ENCODE results near the gene WFDC6.
"Not testable (repeated sequence)": the region's sequence is repeated elsewhere in the genome, so short reads cannot be mapped to it uniquely, and the experiment has no call there.

The WFDC6 gene

GRCh38 chr20:45539382-45539781, at the start of gene WFDC6:
Gene WFDC6 (minus strand): TSS chr20:45539482. CDS start chr20:45539407, 75 bp downstream.
- Histone ChIP-seq H3K36me3 (no peaks in the 10 kb centered on the region), H3K27me3 (peaks cover 0 to 19% of the 10 kb centered on the region in 2 donors), H3K9me3 (no peaks in the 10 kb centered on the region), H3K4me1 (no peaks in the 10 kb centered on the region), H3K27ac (no peak within 1 kb of the TSS), H3K4me3 (no peak within 1 kb of the TSS)
- no peak for TF ChIP-seq CTCF (IDR thresholded peaks at IDR 0.05)
- intact Hi-C loops (cut with DNase I; ENCODE audit: low total_unique reads): no loop called here
- DNase-seq: no peak

- TF ChIP-seq CTCF (IDR thresholded peaks at IDR 0.05): no peak
- H3K4me1 ChIP-seq: no peaks in the 10 kb centered on the region
- no peaks in the 10 kb centered on the region for H3K36me3 ChIP-seq
- no peaks in the 10 kb centered on the region for H3K9me3 ChIP-seq
- H3K27ac ChIP-seq: no peak overlapping the region
- intact Hi-C loops (cut with DNase I; ENCODE audit: low total_unique reads): no loop called here
- no peak for DNase-seq
- H3K27me3 ChIP-seq: no peaks in the 10 kb centered on the region
- no peak overlapping the region for H3K4me3 ChIP-seq
Observed at GRCh38 chr20:45588800-45589199, 49.5 kb upstream of the WFDC6 start.

GRCh38 chr20:45585986-45586385, 46.7 kb upstream of the WFDC6 start:
- H3K27ac ChIP-seq; H3K36me3 ChIP-seq; H3K4me3 ChIP-seq; H3K27me3 ChIP-seq; intact Hi-C loops (cut with DNase I; ENCODE audit: low total_unique reads); H3K4me1 ChIP-seq; DNase-seq; H3K9me3 ChIP-seq: not testable (repeated sequence)

- intact Hi-C loops (cut with DNase I; ENCODE audit: low total_unique reads); H3K27me3 ChIP-seq; H3K36me3 ChIP-seq; H3K9me3 ChIP-seq; H3K27ac ChIP-seq; H3K4me3 ChIP-seq; DNase-seq; H3K4me1 ChIP-seq: not testable (repeated sequence)
Observed at GRCh38 chr20:45584294-45584693, 45.0 kb upstream of the WFDC6 start.

GRCh38 chr20:45583502-45583901, 44.2 kb upstream of the WFDC6 start:
- no peaks in the 10 kb centered on the region for H3K36me3 ChIP-seq
- H3K9me3 ChIP-seq: no peaks in the 10 kb centered on the region
- DNase-seq: no peak
- intact Hi-C loops (cut with DNase I; ENCODE audit: low total_unique reads): no loop called here
- no peak overlapping the region for H3K27ac ChIP-seq
- H3K27me3 ChIP-seq: peaks cover 0 to 2% of the 10 kb centered on the region in 2 donors
- H3K4me1 ChIP-seq: no peaks in the 10 kb centered on the region
- no peak overlapping the region for H3K4me3 ChIP-seq
- TF ChIP-seq CTCF (IDR thresholded peaks at IDR 0.05): no peak

- Histone ChIP-seq H3K36me3 (no peaks in the 10 kb centered on the region), H3K4me1 (no peaks in the 10 kb centered on the region), H3K4me3 (no peak overlapping the region), H3K9me3 (no peaks in the 10 kb centered on the region), H3K27me3 (peaks cover 0 to 2% of the 10 kb centered on the region in 2 donors), H3K27ac (no peak overlapping the region)
- intact Hi-C loops (cut with DNase I; ENCODE audit: low total_unique reads): no loop called here
- no peak for TF ChIP-seq CTCF (IDR thresholded peaks at IDR 0.05)
- DNase-seq: no peak
Observed at GRCh38 chr20:45581702-45582101, 42.4 kb upstream of the WFDC6 start.

- no peaks in the 10 kb centered on the region for H3K4me1 ChIP-seq
- intact Hi-C loops (cut with DNase I; ENCODE audit: low total_unique reads): no loop called here
- no peak for DNase-seq
Observed at GRCh38 chr20:45579184-45579583, 39.9 kb upstream of the WFDC6 start, which contains the start of gene WFDC8. Gene WFDC8 (minus strand): TSS chr20:45579284. CDS start chr20:45579247, 37 bp downstream.

More at GRCh38 chr20:45579184-45579583, 39.9 kb upstream of the WFDC6 start, which contains the start of gene WFDC8:
- Histone ChIP-seq H3K36me3 (no peaks in the 10 kb centered on the region), H3K27me3 (peaks cover 0 to 2% of the 10 kb centered on the region in 2 donors), H3K9me3 (no peaks in the 10 kb centered on the region), H3K27ac (no peak within 1 kb of the TSS), H3K4me3 (no peak within 1 kb of the TSS)
- TF ChIP-seq CTCF (IDR thresholded peaks at IDR 0.05): no peak
